ENCODE results near the gene CAP1. TPM values are rescaled to one million over a fixed set of nuclear protein-coding genes. Genes with fewer than 3 reads are reported as not detected.

The CAP1 gene
- total and polyA plus RNA-seq, 5 experiments from 2014 or later: 313 to 675 (median 610) TPM

GRCh38 chr1:40114400-40114799, 73.9 kb downstream of the CAP1 start:
- peaks cover 0 to 31% (median 25%) of the 10 kb centered on the region in 9 donors for H3K9me3 Mint-ChIP-seq
- POLR2A ChIA-PET: no interaction called here
- peaks cover 6 to 27% (median 18%) of the 10 kb centered on the region in 5 donors for H3K27me3 Mint-ChIP-seq
- DNase-seq (no peak), ATAC-seq (no peak)
- no peak overlapping the region for H3K4me3 Mint-ChIP-seq
- no peaks in the 10 kb centered on the region for H3K4me1 Mint-ChIP-seq
- H3K36me3 Mint-ChIP-seq: peaks cover 0 to 21% (median 16%) of the 10 kb centered on the region in 3 donors
- H3K27ac Mint-ChIP-seq: no peak overlapping the region

- POLR2A ChIA-PET: no interaction called here
- Mint-ChIP-seq H3K4me1 (no peaks in the 10 kb centered on the region), H3K9me3 (no peaks in the 10 kb centered on the region), H3K36me3 (no peaks in the 10 kb centered on the region), H3K27me3 (peaks cover 0 to 12% (median 0%) of the 10 kb centered on the region in 5 donors), H3K4me3 (no peak overlapping the region), H3K27ac (no peak overlapping the region)
- no peak for ATAC-seq
- no peak for DNase-seq
These were observed 79.6 kb downstream of the CAP1 start for GRCh38 chr1:40120128-40120527.

Other genes with a start within 250 kb of the CAP1 start
- 10 to 100 TPM; 22.0 to 25.9 TPM for gene TRIT1, start 157.2 kb upstream of the CAP1 start, total RNA-seq
- 10 to 100 TPM in 2 of 3 donors, 1 to 10 TPM in 1; 9.5 to 13.0 (median 10.5) TPM for gene TRIT1, start 157.2 kb upstream of the CAP1 start, polyA plus RNA-seq
- gene MYCL, start 138.8 kb upstream of the CAP1 start, total RNA-seq: not detected
- gene MYCL, start 138.8 kb upstream of the CAP1 start, polyA plus RNA-seq: not detected
- gene MFSD2A, start 85.6 kb upstream of the CAP1 start, total RNA-seq: 1 to 10 TPM in 1 of 2 experiments, under 1 TPM in 1; 0.81 to 1.4 TPM
- gene MFSD2A, start 85.6 kb upstream of the CAP1 start, polyA plus RNA-seq: under 1 TPM in 1 of 3 donors, not detected in 2; 0.22 TPM
- gene PPT1, start 56.5 kb downstream of the CAP1 start, total RNA-seq: 10 to 100 TPM; 70.9 to 72.9 TPM
- 100 to 1,000 TPM; 236 to 267 (median 237) TPM for gene PPT1, start 56.5 kb downstream of the CAP1 start, polyA plus RNA-seq
- gene RLF, start 120.7 kb downstream of the CAP1 start, total RNA-seq: 10 to 100 TPM; 25.2 to 25.9 TPM
- 1 to 10 TPM; 6.8 to 9.5 (median 8.7) TPM for gene RLF, start 120.7 kb downstream of the CAP1 start, polyA plus RNA-seq
- gene TMCO2, start 207.2 kb downstream of the CAP1 start, total RNA-seq: not detected
- gene TMCO2, start 207.2 kb downstream of the CAP1 start, polyA plus RNA-seq: not detected
- gene ZMPSTE24, start 217.5 kb downstream of the CAP1 start, total RNA-seq: 10 to 100 TPM; 18.3 to 19.7 TPM
- 10 to 100 TPM; 20.8 to 23.6 (median 23.0) TPM for gene ZMPSTE24, start 217.5 kb downstream of the CAP1 start, polyA plus RNA-seq

Data from naive thymus-derived CD8-positive, alpha-beta T cell (primary cell).